HEK293T (cell line): ENCODE results near the gene ATG3.

Source experiments
- ARNT ChIP-seq: fragments of 450-650 bp; IDR thresholded peaks from 2 replicates; pipeline ENCODE4 v1.6.1; 2017; ENCODE audit warnings: mild to moderate bottlenecking
- BHLHE40 ChIP-seq: fragments of 450-650 bp; IDR thresholded peaks from 2 replicates; pipeline ENCODE4 v1.6.1; 2016; ENCODE audit warnings: mild to moderate bottlenecking, moderate library complexity, borderline replicate concordance
- ELF4 ChIP-seq: fragments of 450-650 bp; IDR thresholded peaks from 2 replicates; pipeline ENCODE4 v1.6.1; 2017; ENCODE audit warnings: antibody characterized with exemption
- FOXA1 ChIP-seq: fragments of 450-650 bp; IDR thresholded peaks from 2 replicates; pipeline ENCODE4 v1.6.1; 2016; ENCODE audit warnings: mild to moderate bottlenecking
- FOXK2 ChIP-seq: fragments of 450-650 bp; IDR thresholded peaks from 2 replicates; pipeline ENCODE4 v1.6.1; 2016; ENCODE audit warnings: mild to moderate bottlenecking
- FOXM1 ChIP-seq: fragments of 450-650 bp; IDR thresholded peaks from 2 replicates; pipeline ENCODE4 v1.6.1; 2017; ENCODE audit warnings: mild to moderate bottlenecking, borderline replicate concordance
- HDGF ChIP-seq: fragments of 450-650 bp; IDR thresholded peaks from 2 replicates; pipeline ENCODE4 v1.6.1; 2017; ENCODE audit warnings: antibody characterized with exemption, borderline replicate concordance
- L3MBTL2 ChIP-seq: fragments of 450-650 bp; conservative IDR thresholded peaks from 2 replicates; pipeline ENCODE4 v1.6.1; 2016; ENCODE audit warnings: mild to moderate bottlenecking
- NFRKB ChIP-seq: fragments of 450-650 bp; IDR thresholded peaks from 2 replicates; pipeline ENCODE4 v1.6.1; 2016; ENCODE audit warnings: mild to moderate bottlenecking, moderate library complexity
- PKNOX1 ChIP-seq: fragments of 450-650 bp; IDR thresholded peaks from 2 replicates; pipeline ENCODE4 v1.6.1; 2016
- SP1 ChIP-seq: fragments of 450-650 bp; IDR thresholded peaks from 2 replicates; pipeline ENCODE4 v1.6.1; 2017
- SUZ12 ChIP-seq: fragments of 450-650 bp; IDR thresholded peaks from 2 replicates; pipeline ENCODE4 v1.6.1; 2016; ENCODE audit warnings: mild to moderate bottlenecking
- TARDBP ChIP-seq: fragments of 450-650 bp; IDR thresholded peaks from 2 replicates; pipeline ENCODE4 v1.6.1; 2016

GRCh38 chr3:112492124-112492523, 69.6 kb downstream of the ATG3 start:
- no peak for TF ChIP-seq L3MBTL2
- no peak for TF ChIP-seq PKNOX1
- TF ChIP-seq NFRKB: no peak
- TF ChIP-seq BHLHE40: no peak
- no peak for TF ChIP-seq SP1
- no peak for TF ChIP-seq ELF4
- no peak for TF ChIP-seq ARNT
- TF ChIP-seq FOXK2: no peak
- no peak for TF ChIP-seq FOXA1
- TF ChIP-seq TARDBP: no peak
- no peak for TF ChIP-seq SUZ12
- no peak for TF ChIP-seq FOXM1
- TF ChIP-seq HDGF: no peak
